Right lung (tissue), 5 donors: Measurements from ENCODE around the gene DHPS. TPM values are rescaled to one million over a fixed set of nuclear protein-coding genes. Genes with fewer than 3 reads are reported as not detected.

Experiments
- DNase-seq, 2 donors: peaks; one replicate each; pipeline ENCODE4 v3.0.0-alpha.2; 2013
- polyA plus RNA-seq, 5 donors: library from polyadenylated mRNA; unstranded; fragments of 120-200 nt; gene quantifications; one replicate each; pipeline versions ENCODE4 v1.2.1 to v1.2.3, GENCODE V29; 2013; ENCODE audit warnings: inconsistent platforms in 1 of 5, low replicate concordance in 1 of 5; ENCODE audit not compliant: insufficient read length in 5 of 5, insufficient read depth in 1 of 5

The DHPS gene
- polyA plus RNA-seq, 5 donors: 77.1 to 96.0 (median 87.7) TPM

DNA sequence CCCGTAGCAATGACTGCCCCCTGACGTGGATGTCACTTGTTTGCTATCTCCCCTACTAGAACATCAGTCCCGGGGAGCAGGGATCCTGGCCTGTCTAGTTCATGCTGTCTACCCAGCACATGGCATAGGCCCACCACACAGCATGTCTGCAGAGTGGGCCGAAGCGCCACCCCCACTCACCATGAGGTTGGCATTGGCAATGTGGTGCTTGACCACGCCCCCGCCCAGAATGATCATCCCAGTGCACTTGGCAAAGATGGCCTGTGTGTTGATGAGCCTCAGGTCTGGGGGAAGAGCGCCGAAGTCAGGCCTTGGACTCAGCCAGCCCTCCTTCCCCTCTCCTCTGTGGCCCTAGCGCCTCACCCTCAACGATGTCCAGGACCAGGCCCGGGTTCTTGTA lies 4.8 kb downstream of the DHPS start:
- no peak for DNase-seq

DNA sequence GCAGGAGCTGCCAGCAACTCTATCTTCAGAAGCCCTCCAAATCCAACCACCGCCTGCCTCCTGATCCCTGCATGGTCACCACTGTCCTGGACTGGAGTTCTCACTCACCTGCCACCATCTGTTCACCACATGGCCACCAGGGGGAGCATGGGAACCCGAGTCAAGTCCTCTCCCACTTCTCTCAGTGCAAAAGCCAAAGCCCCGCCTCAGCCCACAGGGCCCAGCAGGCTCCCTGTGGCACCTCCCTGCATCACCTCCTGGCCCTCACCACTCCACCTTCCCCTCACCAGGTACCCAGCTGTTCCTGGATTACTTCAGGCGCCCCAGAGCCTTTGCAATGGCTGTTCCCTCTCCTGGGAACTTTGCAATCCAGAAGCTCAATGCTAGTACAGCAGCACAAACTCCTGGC lies 5.3 kb downstream of the DHPS start:
- DNase-seq: peak; percentile 36 to 53

DNA sequence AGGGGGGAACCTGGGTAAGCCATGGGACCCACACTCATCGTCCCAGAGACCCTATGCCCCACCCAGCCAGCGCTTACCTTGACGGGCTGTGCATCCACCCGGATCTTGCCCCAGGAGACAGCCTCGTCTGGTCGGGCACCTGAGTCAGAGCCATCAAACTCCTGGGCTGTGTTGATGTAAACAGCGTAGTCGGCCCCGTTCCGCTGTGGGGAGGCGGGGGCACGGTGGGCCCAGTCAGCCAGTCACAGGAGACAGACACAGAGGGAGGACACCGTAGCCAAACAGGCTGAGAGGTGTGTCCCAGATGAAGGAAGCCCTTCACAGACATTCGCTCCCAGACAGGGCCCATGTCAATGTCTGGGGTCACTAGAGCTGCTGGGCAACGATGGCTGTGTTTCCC lies 5.7 kb downstream of the DHPS start:
- no peak for DNase-seq

DNA sequence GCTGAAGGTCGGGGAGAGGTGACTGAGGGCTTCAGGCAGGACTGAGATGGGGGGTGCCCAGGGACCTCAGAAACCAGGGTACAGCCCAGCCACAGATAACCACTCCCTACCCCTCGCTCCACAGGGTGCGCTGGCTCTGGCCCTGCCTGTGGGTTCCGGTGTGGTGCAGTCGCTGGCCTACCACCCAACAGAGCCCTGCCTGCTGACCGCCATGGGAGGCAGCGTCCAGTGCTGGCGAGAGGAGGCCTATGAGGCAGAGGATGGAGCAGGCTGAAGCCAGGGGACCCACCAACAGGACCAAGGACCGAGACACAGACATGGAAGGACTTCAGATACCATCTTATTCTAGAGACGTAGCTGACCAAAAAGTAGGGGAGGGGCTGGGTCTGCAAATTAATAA lies 6.3 kb downstream of the DHPS start:
- no peak for DNase-seq

DNA sequence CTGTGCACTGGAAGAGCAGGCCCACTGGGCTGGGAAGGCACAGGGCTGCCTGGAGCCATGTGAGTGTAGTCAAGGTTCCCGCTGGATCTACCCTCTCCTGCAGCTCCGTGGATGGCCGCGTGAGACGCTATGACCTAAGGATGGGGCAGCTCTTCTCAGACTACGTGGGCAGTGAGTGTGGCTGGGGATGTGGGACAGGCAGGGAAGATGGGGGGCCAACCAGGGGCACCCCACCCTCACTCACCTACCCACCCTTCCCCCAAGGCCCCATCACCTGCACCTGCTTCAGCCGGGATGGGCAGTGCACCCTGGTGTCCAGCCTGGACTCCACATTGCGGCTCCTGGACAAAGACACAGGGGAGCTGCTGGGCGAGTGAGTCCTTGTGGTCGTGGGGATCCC lies 8.9 kb downstream of the DHPS start:
- DNase-seq: no peak

DNA sequence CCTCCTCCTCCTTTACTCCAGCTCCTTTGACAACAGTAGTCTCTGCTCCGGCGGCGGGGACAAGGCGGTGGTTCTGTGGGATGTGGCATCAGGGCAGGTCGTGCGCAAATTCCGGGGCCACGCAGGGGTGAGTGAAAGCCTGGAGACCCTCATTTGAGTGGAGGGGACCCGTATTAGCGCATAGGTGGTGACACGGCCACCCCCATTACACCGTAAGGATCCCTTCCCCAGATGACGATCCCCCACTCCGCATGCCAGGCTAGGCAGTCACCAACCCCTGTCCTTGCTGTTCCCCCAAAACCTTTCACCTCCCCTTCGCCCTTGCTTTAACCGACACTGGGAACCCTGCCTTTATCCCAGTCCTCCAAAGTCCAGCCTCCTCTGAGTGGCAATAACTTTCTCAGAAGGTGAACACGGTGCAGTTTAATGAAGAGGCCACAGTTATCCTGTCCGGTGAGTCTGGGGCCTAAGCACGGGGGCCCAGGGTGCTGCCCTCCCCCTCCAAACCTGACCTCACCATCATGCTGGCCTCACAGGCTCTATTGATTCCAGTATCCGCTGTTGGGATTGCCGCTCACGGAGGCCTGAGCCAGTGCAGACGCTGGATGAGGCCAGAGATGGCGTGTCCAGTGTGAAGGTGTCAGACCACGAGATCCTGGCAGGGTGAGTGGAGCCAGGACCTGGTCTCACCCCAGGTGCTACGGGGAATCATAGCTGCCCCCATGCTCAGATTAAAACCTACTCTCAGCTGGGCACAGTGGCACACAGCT lies 11.3 kb downstream of the DHPS start:
- DNase-seq: no peak

DNA sequence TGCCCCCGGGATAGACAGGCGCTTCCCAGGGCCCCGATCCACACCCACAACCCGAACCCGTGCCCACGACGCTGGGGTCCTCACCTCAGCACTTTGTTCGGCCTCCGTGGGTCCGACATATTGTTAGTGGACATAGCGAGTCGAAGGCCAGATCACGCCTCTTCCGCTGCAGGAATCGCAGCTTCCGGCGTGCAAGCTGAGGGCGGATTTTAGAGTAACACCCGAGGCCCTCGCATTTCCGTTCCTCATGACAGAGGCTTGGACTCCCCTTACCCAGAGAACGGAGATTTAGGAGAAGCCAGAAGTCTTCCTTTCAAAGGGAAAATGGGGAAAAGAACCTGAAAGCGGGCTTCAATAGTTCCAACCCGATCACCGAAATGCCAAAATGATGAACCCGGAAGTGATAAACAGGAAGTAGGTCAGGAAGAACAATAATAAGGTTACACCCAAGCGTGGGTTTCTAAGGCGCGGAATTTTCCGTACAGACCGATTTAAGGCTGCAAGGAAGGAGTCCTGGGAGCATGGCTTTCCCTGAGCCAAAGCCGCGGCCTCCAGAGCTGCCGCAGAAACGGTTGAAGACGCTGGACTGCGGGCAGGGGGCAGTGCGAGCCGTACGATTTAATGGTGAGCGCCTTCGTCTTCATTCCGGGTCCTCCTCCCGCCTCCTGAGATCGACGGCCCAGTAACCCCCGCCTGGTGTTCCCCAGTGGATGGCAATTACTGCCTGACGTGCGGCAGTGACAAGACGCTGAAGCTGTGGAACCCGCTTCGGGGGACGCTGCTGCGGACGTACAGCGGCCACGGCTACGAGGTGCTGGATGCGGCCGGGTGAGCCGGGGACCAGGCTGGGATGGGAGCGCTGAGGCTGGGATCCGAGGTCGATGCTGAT lies 12.2 kb downstream of the DHPS start:
- DNase-seq: peak; percentile 83 to 86

DNA sequence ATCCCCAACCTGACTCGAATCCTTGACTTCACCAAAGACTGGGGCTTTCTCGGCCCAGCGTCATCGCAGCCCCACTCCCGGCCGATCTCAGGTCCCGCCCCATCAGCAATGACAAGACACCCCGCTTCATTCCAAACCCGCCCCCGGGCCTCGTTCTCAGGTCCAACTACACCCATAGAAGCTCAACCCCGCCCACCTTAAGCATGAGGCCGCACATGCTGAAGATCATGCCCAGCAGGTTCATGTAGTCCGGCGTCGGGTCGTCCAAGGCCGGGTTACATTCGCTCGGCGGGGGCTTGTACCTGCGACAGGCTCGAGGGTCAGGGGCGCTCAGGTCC lies 12.8 kb downstream of the DHPS start:
- no peak for DNase-seq

DNA sequence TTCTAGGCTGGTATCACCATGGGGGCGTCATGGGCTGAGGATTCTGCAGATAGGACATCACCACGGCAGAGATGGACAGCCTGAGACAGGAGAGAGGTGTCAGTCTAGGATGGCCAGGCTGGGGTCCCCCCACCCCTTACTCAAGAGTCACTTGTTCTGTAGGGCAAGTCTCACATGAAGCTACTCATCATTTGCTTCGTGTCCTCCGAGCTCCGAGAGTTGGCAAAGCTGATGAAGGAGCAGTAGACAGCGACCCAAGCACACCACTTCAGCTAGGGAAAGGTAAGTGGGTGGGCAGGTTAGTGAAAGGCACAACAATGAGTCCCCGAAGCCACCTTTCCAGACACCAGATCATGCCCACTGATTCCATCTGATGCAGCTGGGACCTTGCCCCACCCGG lies 13.3 kb downstream of the DHPS start:
- no peak for DNase-seq

DNA sequence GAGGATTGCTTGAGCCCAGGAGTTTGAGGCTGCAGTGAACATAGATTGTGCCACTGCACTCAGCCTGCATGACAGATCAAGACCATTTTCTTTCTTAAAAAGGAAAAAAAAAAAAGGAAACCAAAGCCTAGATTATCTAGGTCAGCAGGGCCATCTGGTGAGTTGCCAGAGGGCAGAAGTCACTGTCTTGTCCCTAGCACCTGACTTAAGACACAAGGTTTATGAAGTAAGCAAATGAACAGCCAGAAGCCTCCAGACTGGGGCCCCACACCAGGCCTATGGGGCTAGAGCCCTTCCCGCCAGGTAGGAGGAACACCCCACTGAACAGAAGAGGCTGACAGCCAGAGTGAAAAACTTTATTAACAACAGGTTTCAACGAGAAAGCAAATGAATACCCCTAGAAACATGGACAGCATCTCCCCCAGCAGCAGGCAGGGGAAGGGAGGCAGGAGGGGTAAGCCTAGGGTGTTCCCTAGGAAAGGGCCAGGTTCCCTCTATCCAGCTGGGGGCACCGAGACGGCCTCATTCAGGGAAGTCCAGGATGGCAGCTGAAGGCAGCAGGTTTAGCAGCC lies 13.9 kb downstream of the DHPS start:
- DNase-seq: no peak

DNA sequence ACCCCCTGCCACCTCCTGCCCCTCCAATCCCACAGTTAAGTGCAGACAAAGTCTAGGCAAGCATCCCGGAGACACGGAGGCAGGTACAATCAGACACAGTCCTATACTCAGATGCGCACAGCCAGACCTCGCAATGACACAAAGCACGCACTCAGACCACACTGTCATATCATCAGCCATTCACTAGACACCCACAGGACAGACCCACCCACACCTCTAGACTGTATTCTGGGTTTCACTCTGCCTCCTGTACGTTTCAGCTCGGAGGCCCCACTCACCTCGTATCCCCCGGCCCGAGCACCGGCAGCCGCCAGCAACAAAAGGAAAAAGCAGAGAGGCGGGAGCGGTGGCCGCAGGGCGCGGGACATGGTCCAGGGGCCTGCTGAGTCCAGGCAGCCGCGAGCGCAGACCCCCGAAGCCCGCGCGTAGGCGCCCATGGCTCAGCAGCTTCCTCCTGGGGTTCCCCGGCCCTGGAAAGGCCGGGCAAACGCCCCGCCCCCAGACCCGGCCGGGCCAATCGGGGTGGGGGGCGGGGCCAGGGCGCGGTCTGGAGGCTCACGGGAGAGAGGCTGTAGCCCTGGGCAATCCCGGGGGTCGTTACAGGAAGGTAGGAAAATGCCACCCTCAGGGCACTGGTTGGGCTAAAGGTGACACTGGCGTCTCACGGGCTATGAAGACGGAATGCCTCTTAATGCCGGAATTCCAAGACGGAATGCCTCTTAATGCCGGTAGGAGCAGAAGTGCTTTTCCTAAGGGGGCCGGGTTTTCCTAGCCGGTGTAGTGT lies 15.2 kb downstream of the DHPS start, which contains the start of the genes MAN2B1 and WDR83:
TSS of gene MAN2B1 (minus strand) at position 478 of the 784 bp plus-strand sequence. CDS start at position 437, 41 bp downstream.
TSS of gene WDR83 (plus strand) at position 543 of the 784 bp plus-strand sequence. CDS start 2,984 bp downstream, outside the sequence.
- peak; percentile 72 to 73 for DNase-seq

DNA sequence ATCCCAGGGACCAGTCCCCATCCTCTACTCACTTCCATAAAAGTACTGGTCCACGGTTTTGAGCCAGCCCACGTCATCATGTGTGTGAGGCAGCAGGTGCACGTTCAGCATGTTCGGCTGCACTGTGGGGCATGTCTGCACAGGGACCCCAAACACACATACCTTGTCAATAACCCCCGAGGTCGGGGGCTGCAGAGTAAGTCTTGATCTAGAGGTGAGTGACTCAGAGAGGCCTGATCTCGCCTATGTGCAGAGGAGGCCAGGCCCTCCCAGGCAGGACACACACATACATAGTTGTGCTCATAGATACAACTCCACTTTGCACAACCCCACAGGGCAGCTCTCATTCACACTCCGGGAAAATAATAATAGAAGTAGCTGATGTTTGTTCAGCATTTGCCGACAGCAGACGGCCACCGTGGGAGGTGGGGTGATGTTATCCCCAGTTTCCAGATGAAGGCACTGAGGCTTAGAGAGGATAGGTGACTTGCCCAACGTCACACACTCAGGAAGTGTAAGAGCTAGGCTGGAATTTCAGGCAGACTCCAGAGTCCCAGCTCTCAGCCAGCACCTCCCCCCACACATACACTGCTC lies 15.9 kb downstream of the DHPS start:
- DNase-seq: no peak

DNA sequence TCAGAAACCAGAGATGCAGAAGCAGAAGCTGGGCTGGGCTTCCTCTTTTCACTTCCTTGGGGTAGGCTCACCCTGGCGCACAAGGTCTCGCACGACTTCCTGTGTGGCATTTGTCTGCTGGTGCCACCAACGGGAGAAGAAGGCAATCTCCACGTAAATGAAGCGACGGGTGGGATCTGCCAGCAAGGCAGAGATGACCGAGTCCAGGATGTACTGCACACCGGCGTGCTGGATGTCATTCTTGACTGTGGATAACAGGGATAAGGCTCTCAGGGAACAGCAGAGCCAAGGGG lies 16.5 kb downstream of the DHPS start:
- no peak for DNase-seq

DNA sequence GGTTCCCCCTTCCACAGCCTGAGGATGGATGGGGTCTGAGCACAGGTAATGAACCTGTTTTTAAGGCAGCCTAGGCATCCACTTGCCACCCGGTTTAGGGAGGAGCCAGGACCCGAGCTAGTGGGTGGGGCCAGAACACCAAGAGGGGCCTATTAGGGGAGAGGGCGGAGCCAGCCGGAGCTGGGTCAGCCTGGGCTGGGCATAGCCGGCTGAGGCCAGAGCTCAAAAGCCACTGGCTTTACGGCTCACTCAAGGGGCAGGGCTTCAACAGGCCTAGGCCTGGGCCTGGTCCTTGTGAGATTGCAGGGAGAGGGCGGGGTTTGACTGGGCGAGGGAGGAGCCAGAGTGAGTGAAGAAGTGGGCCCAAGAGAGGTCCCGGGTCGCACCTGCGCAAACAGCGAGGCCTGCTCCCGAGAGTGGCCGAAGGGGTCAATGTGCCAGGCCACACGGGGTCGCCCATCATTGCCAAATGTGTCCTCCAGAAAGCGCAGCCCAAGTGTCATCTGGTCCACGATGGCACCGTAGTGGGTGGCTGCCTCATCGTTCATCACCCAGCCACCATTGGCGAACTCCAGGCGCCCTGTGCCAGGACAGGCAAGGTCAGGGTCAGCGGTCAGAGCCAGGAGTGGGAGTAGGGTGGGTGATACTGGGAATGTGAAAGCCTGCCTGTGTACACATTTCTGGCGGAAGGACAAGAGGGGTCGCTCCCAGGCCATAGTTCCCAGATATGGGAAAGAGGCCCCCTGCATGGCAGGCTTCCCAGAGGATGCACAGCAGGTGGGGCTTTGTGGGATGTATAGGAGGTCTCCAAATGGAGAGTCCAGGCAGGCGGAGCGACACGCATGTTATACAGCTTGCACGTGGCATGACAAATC lies 17.0 kb downstream of the DHPS start:
- DNase-seq: no peak

DNA sequence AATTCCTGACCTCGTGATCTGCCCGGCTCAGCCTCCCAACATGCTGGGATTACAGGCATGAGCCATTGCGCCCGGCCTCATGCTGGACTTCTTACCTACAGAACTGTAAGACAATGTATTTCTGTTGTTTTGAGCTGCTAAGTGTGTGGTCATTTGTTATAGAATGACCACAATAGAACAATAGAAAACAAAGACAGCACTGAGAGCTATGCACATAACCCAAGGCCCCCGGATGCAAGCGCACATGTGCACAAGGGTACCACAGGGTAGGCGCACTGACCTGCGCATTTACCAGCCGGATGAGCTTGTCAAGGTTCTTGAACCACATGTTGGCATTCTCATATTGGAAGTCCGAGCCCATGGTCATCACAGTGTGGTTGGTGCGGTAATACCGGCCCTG lies 20.7 kb downstream of the DHPS start:
- no peak for DNase-seq

DNA sequence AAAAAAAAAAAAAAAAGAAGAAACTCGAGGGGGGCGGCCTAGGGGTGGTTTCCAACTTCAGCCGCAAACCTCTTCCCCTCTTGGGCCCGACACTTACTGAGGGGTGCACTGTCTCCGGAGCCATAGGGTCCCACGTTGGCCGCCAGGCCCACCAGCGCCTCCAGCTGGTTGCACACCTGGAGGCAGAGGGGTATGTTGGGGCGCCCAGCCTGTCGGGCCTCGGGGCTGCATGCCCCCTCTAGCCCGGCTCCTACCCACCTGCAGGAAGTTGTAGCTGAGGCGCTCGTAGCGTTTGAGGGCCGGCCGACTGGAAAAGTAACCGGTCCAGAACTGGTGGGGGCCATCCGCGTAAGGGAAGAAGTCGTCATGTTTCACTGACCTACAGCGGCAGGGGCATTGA lies 23.7 kb downstream of the DHPS start:
- DNase-seq: no peak

DNA sequence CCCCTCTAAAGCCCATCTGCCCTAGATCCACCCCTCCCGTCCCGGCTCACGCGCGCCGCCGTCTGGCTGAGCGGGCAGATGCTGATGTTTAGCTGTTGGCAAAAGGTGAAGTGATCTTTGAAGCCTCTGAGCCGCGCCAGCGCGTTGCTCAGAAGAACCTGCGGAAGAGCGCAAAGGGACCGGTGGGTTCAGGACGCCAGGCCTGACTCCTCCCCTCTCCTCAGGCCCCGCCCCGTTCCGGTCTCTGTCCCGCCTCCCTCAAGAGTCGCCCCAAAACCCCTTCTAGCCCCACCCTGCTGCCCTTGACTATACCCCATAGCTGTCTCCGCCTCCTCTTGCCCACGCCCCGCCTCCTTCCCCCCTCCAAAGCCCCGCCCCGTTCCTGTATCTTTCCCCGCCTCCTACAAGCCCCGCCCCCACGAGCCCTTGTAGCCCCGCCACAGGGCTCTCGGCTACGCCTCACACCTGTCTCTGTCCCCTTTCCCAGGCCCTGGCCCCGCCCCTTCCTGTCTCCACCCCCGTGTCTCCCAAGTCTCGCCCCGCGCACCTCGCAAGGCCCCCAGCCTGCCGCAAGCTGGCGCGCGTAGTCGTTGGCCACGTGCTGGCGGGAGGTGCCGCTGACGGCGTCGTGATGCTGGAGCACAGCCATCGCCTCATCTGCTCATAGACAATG lies 24.6 kb downstream of the DHPS start:
- DNase-seq: no peak

DNA sequence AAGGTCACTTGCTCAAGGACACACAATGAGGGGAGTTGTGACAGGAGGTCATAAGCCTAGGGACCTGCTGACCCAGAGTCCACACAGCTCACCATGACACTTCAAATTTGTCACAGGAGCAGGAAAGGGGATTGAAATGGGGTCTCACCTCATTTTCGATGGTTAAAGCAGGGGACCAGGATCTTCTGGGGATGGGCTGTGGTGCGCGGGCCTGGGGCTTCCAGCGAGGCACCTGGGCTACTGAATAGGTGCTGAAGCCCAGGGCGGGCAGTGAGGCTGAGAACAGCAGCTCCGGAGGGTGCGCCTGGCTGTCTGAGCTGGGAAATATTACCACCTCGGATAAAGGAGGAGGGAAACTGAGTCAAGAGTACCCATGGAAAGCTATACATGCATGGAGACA lies 26.1 kb downstream of the DHPS start:
- no peak for DNase-seq

DNA sequence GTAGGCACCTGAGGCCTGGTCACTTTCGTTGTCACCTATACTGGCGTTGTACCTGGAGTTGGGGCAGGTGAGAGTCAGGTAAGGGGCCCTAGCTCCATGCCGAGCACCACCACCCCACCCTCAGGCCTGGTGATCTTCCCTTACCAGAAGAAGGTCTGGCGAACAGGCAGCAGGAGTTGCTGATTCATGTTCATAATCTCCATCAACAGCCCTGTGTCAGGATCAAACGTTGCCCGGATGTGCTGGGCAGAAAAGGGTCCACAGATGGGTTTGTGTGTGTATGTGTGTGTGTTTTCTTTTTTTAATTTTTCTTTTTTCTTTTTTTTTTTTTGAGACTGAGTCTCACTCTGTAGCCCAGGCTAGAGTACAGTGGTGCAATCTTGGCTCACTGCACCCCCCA lies 29.5 kb downstream of the DHPS start:
- DNase-seq: no peak

DNA sequence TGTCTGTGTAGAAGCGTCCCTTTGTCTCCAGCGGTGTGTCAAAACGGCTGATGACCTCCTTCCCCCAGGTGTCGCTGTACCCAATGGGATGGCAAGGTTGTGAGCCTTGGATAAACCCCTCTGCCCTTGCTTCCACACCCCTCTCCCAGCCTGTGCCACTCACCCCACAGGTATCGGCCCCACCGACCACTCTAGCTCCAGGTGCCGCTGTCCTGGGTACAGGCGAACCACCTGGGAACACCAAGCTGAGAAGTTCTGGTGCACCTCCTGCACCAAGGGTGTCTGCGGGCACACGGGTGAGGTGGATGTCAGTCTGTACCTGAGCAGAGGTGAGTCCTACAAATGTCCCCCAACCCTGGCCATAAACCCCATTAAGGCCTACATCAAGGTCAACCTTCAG lies 31.7 kb downstream of the DHPS start:
- DNase-seq: no peak
